ENCODE results near the gene PARD3. TPM values are rescaled to one million over a fixed set of nuclear protein-coding genes. Genes with fewer than 3 reads are reported as not detected.

Gene PARD3
- polyA plus RNA-seq, 1 donor from 2014 or later, result 12.4 TPM

DNA sequence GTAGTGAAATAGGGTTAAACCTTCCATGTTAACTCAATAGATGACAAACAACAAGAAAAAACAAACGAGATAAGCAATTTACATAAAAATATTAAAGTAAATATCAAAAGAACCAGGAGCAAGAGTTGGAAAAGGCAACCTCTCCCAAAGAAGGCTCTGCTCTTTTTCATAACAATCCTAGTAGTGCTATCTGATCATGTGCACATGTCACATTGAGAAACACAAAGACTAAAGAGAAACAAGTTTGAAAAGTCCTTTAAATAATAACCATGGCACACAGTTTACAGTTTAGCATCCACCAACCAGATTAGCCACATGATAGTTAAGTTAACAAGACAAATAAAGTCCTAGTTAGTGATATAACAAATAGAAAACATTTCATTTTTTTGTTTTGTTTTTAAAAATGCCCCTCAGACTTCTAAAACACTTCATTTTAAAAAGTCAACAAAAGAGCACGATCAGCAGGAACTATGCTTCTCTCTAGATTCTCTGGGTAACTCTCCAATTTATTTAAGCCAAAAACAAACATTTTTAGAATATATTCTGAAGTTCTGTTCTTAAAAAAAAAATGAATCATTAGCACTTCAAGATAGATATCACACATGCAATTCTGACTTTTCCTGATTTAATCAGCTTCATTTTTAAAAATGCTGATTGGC, 110.4 kb downstream of the PARD3 start:
- Histone ChIP-seq H3K4me2 (ENCODE audit: low read length) (no peak overlapping the region), H3K79me2 (replicated peaks; ENCODE audit: insufficient read depth, low read length) (peaks cover 19% of the 10 kb centered on the region), H3K27ac (ENCODE audit: low read length) (no peak overlapping the region), H3K9me2 (ENCODE audit: insufficient read depth, low read length) (no peaks in the 10 kb centered on the region), H3F3A (ENCODE audit: insufficient read depth, low read length, poor library complexity, severe bottlenecking) (no peaks in the 10 kb centered on the region), H4K20me1 (ENCODE audit: insufficient read depth) (no peaks in the 10 kb centered on the region), H2AFZ (ENCODE audit: low read depth, low read length) (no peak overlapping the region), H3K4me3 (ENCODE audit: low read length) (no peak overlapping the region), H3K27me3 (ENCODE audit: insufficient read depth, low read depth, low read length) (no peaks in the 10 kb centered on the region), H3K36me3 (ENCODE audit: insufficient read depth, low read length) (no peaks in the 10 kb centered on the region), H3K9me3 (ENCODE audit: low read length) (no peaks in the 10 kb centered on the region), H3K9ac (ENCODE audit: low read length) (no peak overlapping the region)
- TF ChIP-seq SMC3 (conservative IDR thresholded peaks at IDR 0.05; ENCODE audit: poor library complexity) (no peak), RAD21 (conservative IDR thresholded peaks at IDR 0.05) (no peak), EP300 (conservative IDR thresholded peaks at IDR 0.05; ENCODE audit: poor library complexity, severe bottlenecking) (no peak), MXI1 (conservative IDR thresholded peaks at IDR 0.05; ENCODE audit: poor library complexity, severe bottlenecking) (no peak), EZH2 (IDR thresholded peaks at IDR 0.05; ENCODE audit: borderline replicate concordance, insufficient read depth, low read length, poor library complexity, severe bottlenecking) (no peak), REST (IDR thresholded peaks at IDR 0.05; ENCODE audit: borderline replicate concordance) (no peak), TAF1 (IDR thresholded peaks at IDR 0.05; ENCODE audit: low read depth) (no peak)
- TF ChIP-seq, protein P1, sequence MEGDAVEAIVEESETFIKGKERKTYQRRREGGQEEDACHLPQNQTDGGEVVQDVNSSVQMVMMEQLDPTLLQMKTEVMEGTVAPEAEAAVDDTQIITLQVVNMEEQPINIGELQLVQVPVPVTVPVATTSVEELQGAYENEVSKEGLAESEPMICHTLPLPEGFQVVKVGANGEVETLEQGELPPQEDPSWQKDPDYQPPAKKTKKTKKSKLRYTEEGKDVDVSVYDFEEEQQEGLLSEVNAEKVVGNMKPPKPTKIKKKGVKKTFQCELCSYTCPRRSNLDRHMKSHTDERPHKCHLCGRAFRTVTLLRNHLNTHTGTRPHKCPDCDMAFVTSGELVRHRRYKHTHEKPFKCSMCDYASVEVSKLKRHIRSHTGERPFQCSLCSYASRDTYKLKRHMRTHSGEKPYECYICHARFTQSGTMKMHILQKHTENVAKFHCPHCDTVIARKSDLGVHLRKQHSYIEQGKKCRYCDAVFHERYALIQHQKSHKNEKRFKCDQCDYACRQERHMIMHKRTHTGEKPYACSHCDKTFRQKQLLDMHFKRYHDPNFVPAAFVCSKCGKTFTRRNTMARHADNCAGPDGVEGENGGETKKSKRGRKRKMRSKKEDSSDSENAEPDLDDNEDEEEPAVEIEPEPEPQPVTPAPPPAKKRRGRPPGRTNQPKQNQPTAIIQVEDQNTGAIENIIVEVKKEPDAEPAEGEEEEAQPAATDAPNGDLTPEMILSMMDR (IDR thresholded peaks at IDR 0.05; ENCODE audit: poor library complexity, severe bottlenecking), result no peak

DNA sequence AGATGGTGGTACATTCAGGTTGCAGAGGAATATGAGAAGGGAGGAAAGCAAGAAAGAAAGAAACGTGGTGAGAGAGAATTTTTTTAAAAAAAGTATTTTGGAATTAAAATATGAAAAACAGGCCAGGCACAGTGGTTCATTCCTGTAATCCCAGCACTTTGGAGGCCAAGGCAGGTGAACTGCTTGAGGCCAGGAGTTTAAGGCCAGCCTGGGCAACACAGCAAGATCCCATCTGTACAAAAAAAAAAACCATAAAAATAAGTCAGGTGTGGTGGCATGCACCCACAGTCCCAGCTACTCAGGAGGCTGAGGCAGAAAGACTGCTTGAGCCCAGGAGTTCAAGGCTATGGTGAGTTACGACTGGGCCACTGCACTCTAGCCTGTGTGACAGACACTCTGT, 112.1 kb downstream of the PARD3 start:
- no peak for TF ChIP-seq TAF1 (IDR thresholded peaks at IDR 0.05; ENCODE audit: low read depth)
- no peak for TF ChIP-seq POLR2AphosphoS5 (IDR thresholded peaks at IDR 0.05)
- TF ChIP-seq, protein P1 (IDR thresholded peaks at IDR 0.05; ENCODE audit: poor library complexity, severe bottlenecking), result no peak
- TF ChIP-seq REST (IDR thresholded peaks at IDR 0.05; ENCODE audit: borderline replicate concordance), result no peak
- no peak for TF ChIP-seq EZH2 (IDR thresholded peaks at IDR 0.05; ENCODE audit: borderline replicate concordance, insufficient read depth, low read length, poor library complexity, severe bottlenecking)
- TF ChIP-seq MXI1 (conservative IDR thresholded peaks at IDR 0.05; ENCODE audit: poor library complexity, severe bottlenecking), result no peak
- TF ChIP-seq RAD21 (conservative IDR thresholded peaks at IDR 0.05), result no peak
- no peak for TF ChIP-seq EP300 (conservative IDR thresholded peaks at IDR 0.05; ENCODE audit: poor library complexity, severe bottlenecking)
- no peak for TF ChIP-seq SMC3 (conservative IDR thresholded peaks at IDR 0.05; ENCODE audit: poor library complexity)

More for the DNA sequence above, 112.1 kb downstream of the PARD3 start:
- Histone ChIP-seq H2AFZ (ENCODE audit: low read depth, low read length) (no peak overlapping the region), H3K9me3 (ENCODE audit: low read length) (no peaks in the 10 kb centered on the region), H3K27ac (ENCODE audit: low read length) (no peak overlapping the region), H3K27me3 (ENCODE audit: insufficient read depth, low read depth, low read length) (no peaks in the 10 kb centered on the region), H3K4me3 (ENCODE audit: low read length) (no peak overlapping the region), H3K36me3 (ENCODE audit: insufficient read depth, low read length) (no peaks in the 10 kb centered on the region), H3K4me2 (ENCODE audit: low read length) (no peak overlapping the region), H3K9me2 (ENCODE audit: insufficient read depth, low read length) (no peaks in the 10 kb centered on the region), H3K79me2 (replicated peaks; ENCODE audit: insufficient read depth, low read length) (peaks cover 19% of the 10 kb centered on the region), H3F3A (ENCODE audit: insufficient read depth, low read length, poor library complexity, severe bottlenecking) (no peaks in the 10 kb centered on the region), H4K20me1 (ENCODE audit: insufficient read depth) (no peaks in the 10 kb centered on the region), H3K9ac (ENCODE audit: low read length) (no peak overlapping the region)
